GM18868 (cell line): ENCODE results near the gene SSBP3.

Experiments used
- ATAC-seq: cut with Tn5 transposase; IDR thresholded peaks from one replicate; pipeline ENCODE4 v1.9.1; 2021; ENCODE audit warnings: mild to moderate bottlenecking, moderate library complexity; ENCODE audit not compliant: unreplicated experiment

The SSBP3 gene

DNA sequence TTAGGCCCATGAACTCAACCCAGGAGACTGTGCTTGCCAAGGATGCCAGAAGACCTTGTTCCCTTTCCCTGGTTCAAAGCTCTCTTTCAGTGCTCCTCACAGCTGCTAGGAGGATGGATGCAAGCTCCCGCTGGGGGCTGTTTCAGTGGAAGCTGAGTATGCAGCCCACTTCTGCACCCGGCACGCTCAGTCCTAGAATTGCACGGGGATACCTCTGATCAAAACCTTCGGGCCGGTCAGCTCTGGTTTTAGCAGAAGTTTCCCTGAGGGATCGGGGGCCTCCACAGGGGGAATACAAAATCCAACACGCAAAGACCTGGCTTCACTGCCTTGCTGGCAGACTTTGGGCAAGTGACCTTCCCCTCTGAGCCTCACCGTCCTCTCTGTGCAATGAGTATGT, 4.2 kb upstream of the SSBP3 start:
- no peak for ATAC-seq

DNA sequence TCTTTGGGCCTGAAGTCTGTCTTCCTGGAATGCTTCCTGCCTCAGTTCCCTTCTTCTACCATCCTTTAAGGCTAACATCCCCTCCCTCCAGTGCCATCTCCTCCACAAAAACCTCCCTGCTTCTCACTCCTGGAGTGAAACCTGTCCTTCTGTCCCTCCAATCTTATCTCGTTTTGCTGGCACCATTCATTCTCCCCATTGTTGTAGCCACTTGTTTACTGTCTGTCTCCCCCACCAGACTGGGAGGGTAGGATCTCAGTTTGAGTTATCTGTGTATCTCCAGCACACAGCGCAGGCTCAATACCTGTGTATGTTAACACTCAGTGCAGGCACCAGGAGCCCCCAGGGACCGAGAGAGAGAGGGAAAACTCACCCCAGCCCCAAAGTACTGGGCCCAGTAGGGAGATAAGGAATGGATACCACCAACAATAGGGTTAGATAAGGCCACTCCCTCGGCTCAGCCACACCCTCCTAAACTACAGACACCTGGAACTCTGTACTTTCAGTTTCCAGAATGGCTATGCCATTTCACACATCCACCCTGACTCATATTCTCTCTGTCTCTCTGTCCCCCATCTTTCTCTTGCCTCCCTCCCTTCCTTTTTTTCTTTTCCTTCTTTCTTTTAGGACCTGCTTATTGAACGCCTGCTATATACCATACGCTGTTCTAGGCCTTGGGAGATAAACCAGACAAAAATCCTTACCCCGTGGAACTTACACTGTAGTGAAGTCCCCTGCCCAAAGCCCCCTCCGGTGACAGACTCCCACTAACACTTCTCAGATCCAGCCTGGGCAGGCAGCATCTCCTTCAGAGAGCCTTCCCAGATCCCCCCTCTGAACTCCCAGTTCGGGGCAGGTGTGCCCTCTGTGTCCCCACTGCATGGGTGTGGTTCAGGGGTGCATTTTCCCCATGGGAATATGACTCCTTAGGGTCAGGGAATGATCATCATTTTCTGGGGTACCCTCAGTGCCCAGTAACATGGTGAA, 3.3 kb upstream of the SSBP3 start:
- peak; percentile 36 for ATAC-seq

DNA sequence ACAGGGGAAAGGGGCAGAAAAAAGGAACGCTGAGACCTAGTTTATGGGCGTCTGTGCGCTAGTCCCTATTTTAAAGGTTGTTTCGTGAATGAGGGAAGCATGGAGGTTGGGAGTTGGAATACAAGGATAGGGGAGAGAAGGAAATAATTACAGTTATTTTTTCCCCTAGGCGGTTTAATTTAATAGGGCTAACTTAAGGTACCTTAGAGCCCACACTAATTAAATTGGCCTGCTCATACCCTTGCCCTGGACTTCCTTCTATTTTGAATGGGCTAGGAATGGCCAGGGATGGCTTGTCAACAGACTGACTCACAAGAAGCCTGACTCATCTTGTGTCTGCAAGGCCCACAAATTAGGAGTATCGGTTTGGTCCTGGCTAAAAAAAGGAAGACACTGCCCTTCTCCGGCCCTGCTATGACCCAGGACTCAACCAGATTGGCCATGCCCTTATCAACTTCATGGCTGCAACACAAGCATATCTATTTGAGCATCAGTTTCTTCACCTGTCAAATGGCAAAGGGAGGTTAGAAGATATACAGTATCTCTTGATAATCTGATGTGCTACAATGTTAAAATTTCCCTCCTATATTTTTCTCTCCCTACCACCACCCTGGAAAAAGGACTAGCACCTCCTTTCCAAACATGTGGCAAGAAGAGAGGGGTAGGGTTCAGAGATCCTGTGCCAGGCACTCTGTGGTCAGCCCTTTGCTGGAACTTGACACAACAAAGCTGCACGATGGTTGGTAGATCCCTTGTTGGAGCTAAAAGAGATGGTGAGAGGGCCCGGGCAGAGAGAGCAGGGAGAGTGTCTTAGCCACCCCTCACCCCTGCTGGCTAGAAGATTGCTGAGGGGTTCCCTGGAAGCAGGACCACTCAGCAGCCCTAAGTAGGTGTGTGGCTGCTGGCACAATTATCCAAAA, 2.2 kb upstream of the SSBP3 start:
- no peak for ATAC-seq

DNA sequence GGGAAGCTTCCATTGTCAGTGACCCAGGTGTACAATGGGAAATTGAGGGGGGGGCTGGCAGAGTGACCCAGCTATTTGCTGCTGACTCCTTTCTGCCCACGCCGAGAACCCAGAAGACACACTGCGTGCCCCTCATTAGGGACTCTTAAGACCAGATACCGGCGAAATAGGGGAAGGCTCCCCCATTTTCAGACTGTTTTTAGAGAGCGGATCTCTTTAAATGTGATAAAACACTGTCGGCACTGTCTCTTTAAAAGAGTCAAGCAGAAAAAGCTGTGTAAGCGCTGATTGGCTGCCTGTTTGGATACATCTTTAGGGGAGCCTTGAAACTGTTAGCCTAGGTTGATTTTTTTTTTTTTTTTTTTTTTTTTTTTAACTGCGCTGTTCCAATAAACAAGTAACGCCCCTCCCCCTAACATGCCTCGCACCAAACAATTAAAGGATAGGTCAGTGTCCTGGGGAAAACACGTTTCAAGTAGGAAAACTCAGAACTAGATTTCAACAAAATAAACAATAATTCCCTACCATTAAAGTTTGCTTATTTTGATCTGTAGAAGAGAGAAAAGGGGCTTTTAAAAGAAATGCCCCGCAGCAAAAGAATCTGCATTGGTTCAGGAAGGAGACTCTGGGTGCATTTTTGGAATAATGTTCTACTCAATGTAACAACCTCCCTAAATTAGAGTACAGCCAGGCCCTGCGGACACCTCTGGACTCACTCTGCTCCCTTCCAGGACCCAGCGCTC, 1.4 kb upstream of the SSBP3 start:
- peak; percentile 29 for ATAC-seq

DNA sequence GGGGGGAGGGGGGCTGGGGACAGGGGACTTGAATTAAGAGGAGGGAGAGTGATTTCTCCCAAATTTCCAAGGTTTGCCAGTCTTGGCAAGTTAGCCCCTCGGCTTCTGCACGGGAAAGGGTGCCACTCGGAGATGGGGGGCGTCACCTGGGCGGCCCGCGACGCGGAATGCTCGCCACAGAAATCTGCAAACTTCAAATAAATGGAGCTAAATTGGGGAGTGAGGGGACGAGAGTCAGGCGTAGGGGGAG, 885 bp upstream of the SSBP3 start:
- ATAC-seq: no peak

DNA sequence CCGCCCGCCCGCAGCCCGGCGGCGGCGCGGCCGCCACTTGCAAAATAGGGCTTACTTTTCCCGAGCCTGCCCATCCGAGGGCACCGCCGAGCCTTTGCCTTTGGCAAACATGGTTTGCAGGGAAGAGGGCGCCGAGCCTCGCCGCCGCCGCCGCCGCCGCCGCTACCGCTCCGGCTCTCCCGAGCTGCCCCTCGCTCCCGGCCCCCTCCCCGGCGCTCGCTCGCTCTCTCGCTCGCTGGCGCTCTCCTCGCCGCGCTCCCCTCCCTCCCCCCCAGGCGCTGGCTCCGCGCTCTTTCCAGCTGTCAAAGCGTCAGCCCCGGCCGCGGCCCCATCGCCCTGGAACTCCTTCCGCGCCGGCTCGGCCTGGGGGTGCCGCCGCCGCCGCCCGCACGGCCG, 298 bp downstream of the SSBP3 start:
- ATAC-seq: no peak

DNA sequence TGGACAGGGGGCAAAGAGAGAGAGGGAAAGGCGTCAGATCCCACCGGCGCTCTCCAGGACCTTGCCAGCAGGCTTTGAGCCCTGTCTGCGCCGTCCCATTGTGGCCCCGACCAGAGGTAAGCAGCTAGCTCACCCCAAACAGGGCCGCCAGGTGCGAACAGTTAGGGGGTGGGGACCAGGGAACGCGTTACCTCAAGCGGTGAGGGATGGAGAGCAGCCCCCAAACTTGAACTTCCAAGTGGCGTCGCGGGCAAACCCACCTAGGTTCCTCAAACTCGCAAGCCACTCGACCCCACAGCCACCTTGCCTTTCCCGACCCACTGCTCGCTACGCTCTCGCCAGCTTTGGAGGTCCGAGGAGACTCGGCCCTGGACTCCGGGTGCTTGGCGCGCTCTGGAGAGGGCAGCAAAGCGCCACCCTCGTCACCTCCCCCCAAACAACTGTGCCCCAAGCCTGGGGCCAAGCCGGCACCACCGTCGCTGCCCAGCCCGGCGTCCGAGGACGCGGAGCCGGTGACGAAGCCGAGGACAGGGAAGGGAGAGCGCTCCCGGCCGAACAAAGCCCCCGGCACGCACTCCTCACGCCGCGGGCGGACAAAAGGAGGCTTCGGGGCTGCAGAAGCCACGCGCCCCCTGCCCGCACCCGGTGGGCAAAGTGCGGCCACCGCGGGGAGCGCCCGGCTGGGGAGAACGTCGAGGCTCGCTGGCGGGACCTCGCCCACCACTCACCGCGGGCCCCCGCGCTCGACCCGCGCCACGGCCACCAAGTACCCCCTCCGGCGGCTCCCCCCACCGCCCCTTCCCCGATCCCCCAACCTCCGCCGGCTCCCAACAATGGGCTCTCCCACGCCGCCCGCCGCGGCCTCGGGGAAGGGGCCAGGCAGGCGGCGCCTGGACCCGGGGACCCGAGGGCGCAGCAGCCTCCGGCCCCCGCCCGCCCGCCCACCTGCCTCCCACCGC, 976 bp downstream of the SSBP3 start:
- no peak for ATAC-seq

DNA sequence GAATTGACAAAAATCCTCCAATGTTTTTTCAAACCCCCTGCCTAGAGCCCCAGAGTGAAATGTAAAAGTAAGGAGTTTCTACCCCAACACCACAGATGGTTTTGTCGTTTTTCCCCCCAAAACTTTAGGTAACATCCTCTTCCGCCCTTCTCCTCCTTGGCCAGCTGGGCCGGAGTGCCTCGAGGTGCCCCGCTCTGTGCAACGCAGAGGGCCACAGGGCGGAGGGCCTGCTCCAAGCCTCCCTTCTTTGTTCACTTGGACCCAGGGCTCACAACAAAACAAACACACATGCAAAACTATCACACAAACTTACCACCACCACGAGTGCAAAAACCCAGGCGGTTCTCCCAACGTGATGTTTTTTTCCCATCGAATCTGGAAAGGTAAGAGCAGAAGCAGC, 1.9 kb downstream of the SSBP3 start:
- no peak for ATAC-seq

DNA sequence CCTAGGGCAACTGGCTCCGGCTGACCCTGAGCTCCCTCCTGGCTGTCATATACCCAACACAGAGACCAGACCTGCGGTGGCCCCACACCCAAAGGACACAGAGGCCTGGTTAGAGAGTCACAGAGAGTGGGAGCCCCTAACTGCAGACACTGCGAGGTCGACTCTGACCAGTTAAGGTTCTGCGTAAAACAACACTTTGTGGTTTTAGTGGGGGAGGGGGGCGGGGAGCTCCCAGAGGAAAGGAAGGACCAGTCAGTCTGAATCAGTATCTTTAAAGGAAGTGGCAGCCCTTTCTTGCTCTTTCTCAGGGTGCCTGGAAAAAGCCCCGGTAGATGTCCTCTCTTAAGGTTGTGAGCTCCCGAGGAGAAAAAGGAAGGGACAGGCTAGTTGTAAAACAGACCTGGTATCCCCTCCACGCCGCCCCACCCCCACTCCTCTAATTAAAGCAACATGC, 2.4 kb downstream of the SSBP3 start:
- ATAC-seq: no peak

DNA sequence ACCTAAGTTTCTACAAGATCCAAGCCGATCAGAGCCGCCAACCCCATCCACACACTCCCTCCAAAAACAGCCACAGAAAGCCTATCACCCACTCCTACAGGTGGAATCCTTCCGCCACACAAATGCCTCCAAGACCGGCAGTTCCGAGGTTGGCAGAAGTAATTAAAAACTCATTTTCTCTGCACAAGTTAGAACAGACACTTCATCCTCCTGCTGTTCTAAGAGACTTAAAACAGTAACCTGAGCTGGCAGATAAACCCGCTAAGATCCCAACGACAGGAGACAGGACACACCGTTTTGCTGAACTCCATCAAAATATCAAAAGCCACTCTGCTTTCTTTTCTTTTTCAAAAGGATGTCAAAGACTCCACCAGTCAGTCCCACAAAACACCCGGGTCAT, 2.8 kb downstream of the SSBP3 start:
- no peak for ATAC-seq

DNA sequence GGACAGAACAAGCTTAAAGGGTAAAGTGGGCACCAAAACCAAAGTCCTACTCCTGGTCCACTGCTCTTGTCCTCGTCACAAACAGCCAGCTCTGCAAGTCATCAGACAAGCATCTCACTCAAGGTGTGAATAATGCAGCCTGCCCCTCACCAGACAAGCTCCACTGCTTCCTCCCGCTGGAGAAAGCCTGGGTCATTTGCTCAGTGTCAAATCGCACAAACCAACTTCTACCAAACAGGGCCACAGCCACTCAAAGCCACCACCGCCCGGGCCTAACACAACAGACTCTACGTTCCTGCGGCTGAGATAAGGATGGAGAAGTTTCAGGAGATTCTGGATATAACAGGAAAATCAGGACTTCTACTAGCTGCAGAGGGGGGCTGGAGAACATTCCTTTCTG, 3.3 kb downstream of the SSBP3 start:
- no peak for ATAC-seq

DNA sequence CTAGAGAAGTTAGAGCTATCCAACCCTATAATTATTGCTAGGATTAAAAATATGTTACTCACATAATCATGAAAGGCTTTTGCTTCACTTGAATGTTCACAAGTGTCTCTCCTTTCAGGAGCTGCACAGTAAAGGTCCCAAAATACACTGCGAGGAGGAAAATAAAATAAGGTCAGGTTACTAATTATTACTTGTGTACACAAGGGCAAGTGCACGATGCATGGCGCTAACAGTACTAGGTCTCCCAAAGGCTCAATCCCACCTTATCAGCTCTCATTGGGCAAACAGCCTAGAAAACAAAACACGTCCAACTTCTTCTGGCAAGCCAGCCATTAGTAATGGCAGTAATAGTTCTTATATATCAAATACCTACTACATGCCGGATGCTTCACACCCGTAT, 4.4 kb downstream of the SSBP3 start:
- ATAC-seq: no peak

DNA sequence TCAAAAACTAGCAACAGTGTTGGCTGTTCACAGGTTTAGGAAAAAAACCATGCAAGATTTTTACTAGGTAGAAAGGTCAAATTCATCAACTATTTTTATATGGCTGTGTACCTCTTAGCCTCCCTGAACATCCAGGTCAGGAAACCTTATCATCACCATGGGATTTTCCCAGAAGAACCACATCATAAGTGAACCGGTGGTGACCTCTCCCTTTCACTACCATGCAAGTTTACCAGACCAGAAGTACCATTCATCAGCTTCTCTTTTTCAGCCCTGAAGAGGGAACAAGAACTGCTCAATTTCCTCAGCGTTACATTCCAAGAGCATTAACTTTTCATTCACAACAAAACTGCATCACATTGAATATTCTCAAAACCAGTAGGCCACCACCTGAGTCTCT, 5.9 kb downstream of the SSBP3 start:
- ATAC-seq: peak; percentile 71

DNA sequence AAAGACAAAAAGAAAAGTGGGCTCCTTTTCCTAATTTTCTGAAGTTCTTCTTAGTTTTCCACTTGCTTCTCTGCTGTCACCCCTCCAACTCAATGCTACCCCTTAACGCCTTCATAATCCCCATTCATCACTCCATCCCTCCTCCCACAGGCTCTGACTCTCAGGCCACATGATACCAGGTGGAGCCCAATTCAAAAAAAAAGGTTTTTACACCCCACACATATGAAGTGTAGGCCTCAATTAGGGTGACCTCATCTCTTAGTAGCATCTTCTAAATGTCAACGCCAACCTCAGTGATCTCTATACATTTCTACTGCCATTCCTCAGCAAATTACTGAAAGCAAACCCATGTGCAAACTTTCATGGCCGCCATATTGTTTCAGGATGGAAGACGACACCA, 6.4 kb downstream of the SSBP3 start:
- ATAC-seq: no peak

DNA sequence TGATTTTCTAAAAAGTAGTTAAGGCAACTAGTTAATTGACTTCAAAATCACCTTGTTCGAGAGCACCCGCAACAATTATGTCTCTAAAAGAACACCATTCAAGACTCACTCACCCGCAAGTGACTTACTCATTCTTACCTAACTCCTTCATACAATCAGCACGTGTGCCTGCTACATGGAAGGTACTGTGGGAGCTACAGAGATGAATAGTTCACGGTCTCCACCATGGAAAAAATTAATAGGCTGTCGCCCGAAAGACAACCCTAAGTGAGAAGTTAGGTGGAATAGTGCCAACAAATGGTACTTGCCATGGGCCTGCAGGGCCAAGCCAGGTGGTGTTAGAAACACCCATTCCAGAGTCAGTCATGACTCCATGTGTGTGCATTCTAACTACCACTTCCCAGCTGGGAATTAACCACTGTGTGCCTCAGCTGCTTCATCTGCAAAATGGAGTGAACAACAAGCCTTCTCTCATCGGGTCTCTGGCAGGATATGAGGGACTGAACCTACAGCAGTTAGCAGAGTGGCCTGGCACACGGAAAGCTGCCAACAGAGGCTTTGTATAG, 7.1 kb downstream of the SSBP3 start:
- ATAC-seq: no peak

DNA sequence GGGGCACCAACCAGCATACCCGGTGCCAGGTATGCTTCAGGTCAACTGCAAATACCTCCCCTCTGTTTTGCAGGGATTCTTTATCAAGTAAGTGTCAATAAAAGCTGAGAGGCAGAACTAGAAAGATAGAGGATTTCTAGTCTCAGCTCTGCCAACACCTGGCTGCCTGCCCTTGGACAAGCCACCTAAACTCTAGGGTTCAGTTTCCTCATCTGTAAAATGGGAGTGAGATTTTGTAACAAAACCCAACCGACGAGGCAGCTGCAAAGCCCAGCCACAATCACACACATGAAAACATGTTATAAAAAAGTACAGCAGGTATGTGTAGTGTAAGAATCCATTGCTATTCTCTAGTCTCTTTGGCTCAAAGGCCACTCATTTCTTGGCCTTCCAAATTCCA, 8.2 kb downstream of the SSBP3 start:
- no peak for ATAC-seq

DNA sequence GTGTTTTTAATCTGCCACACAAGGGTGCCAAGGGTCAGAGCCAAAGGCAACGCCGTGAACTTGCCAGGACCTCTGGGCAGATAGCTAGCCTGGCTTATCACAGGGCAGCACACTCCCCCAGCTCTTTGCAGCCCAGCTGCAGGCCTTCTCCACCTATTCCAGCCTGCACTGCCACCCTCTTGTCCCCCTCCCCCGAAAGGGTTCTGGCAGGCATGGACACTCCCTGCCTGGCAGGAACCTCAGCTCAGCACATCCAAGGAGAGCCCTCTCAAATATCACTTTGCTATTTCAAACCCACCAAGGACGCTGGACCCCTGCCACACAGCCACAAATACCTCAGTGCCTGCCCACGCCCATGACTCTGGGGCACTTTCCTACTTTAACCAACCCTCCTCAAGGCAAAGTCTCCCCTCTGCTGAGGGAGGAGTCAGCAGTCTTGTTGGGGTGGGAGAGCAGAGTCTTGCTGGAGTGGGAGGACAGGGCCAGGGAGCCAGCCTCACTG, 9.1 kb downstream of the SSBP3 start:
- no peak for ATAC-seq

DNA sequence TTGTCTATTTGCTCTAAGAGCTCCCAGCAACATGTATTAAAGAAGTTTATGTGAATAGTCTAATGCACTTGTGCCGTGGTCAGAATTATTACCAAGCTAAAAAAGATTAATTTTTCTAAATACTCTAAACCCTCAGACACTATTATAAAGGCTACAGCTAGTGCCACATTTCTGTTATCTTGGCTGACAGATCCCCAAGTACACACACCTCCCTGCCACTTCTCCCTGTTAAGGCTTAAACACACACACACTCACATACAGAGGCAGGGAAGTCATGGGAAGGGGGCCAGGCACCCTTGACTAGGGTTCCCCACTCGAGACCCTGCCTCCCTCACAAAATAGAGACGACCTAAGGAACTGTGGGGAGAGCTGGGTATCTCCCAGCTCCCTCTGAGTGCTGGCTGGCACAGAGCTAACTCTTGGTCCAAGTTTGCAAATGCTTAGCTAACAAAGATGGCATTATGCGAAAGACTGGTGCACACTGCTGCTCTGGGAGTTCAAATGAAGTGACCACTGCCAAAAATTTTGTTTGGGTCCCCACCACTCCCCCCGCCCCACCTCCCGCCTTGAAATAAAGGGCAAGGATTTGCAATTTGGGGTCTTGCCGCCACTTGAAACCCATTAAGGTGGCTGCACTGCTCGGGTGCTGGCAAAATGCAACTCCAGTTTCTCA, 9.8 kb downstream of the SSBP3 start:
- no peak for ATAC-seq

DNA sequence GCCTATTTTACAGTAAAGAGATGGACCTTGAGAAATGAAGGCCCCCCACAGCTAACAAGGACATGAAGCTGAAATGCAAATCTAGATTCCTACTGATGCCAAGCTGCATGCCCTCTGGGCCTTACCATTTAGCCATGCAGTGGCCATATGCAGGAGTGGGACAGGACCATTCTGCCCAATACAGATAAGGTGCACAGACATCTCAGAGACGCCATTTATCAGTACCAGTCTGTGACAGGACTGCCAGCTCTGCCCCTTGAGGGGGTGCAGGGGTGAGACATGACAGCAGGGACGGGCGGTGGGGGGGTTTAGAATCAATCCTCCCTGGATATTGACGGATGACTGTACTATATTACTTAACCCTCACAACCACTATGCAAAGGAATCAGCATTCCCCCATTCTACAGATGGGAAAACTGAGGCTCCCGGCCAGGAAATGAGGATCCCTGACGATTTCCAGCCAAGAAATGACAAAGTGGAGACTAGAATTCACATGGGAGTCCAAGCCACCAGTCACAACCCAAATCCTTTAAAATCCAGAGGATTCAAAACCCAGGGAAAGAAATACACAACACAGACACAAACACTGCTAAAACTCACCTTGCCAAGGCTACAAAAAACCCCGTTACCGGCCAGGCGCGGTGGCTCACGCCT, 10.8 kb downstream of the SSBP3 start:
- ATAC-seq: no peak
